Activated naive CD4-positive, alpha-beta T cell treated with anti-CD3 and anti-CD28 coated beads, Interleukin-2, amount 50 U/mL, for 16 hours (primary cell): Measurements from ENCODE around the gene THAP4.
"Not testable (repeated sequence)": the region's sequence is repeated elsewhere in the genome, so short reads cannot be mapped to it uniquely, and the experiment has no call there.

Experiments used
- DNase-seq: peaks from one replicate; pipeline ENCODE4 v3.0.0-alpha.2; 2020

The THAP4 gene

DNA sequence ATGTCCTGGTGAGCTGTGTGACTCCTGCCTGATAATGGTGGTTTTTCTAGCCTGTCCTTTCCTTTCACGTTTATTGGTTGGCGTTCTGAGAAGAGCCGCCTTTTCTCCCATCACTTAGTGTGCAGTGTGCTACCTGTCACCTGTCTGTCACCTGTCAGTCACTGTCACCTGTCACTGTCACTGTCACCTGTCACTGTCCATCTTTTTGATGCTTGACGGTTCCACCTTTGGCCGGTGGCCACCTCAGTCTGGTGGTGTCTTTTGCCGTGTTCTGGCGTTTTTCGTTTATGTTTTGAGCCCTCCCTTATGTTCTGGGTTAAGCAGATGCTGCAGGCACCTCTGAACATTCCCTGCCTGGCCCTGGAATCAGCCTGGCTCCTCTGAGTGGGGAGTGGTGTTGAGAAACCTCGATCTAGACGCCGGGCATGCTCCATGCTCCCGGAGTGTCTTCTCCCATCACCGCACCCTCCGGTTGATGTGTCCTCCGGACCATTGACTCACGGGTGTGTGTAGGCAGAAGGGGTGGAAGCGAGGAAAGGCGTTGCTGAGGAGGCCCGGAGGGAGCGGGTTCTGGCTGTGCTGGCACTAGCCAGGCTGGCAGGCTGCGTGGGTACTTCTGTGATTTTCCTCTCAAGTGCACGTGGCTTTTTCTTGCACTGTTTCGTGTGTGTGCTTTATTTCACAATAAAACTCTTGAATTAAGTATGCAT lies 28.9 kb upstream of the THAP4 start:
- no peak for DNase-seq

DNA sequence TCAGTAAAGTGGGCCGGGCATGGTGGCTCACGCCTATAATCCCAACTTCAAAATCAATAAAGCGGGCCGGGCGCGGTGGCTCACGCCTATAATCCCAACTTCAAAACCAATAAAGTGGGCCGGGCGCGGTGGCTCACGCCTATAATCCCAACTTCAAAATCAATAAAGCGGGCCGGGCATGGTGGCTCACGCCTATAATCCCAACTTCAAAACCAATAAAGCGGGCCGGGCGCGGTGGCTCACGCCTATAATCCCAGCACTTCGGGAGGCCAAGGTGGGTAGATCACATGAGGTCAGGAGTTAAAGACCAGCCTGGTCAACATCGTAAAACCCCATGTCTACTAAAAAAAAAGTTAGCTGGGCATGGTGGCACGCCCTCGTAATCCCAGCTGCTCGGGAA lies 25.8 kb upstream of the THAP4 start:
- not testable (repeated sequence) for DNase-seq

DNA sequence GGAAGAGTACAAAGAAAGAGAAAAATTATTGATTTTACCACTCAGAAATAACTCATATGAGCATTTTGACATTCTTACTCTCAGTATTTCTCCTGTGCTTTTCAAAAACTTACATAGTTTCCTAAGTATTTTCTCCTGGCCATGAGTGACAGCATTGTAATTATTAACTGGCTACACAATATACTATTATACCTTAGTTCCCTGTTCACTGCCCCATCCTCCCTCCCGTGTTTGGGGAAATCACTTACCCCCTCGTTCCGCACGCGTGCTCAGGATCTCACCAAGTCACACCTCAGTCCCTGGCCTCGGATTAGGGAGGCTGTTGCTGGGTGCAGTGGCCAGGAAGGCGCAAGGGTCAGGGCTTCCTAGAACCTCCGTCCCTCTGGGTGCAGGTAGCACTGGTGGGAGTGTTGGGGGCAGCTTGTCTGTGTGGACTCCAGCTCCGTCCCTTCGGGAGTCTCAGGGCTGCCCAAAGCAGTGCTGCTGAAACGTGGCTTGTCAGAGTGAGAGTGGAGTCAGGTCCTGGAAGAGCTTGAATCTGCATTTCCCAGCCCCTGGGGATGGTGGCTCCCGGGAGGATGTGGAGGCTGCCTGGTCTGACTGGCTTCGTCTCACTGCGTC lies 23.7 kb upstream of the THAP4 start:
- DNase-seq = no peak

DNA sequence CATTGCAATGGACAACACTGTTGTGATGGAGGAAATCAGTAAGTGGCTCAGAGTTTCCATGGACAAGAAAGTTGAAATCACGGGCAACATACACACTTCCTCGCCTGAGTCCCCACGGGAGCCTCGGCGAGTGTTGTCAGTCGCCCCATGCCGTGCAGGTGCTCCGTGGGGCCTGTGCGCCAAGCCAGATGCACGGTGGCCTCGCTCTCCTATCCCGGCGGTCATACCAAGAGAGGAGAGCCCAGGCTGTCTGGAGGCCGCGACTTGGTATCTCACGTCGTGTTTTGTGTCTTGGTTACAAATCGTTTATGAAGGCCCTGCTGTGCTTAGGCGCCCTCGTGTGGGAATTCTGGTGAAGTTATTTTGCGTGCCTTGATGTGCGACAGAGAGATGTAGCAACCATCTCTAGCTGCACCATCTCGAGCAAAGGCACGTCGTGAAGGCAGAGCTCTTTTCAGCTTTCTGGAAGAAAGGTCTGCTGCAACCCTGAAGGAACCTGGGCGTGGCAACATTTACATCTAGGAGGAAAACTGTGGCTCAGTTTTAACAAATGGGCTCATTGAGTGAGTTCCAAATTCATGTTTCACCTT lies 22.3 kb upstream of the THAP4 start:
- peak; percentile 48 for DNase-seq

DNA sequence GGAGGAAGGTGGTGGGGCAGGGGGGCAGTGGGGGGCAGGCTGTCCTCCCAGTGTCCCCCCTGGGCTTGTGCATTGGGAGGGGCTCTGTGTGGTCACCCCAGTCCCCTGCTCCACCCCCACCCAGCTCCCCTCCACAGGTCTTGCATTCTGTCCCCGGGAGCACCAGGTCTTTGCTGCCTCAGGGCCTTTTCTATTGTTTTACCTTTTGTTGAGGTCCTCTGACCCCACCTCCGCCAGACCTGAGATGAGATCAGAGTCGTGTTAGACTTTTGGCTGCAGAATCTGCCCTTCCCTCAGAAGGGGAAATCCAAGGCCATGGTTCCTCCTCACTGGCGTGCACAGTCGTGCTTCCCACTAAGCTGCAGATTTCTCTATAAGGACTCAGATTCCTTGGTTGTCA lies 21.3 kb upstream of the THAP4 start:
- no peak for DNase-seq

DNA sequence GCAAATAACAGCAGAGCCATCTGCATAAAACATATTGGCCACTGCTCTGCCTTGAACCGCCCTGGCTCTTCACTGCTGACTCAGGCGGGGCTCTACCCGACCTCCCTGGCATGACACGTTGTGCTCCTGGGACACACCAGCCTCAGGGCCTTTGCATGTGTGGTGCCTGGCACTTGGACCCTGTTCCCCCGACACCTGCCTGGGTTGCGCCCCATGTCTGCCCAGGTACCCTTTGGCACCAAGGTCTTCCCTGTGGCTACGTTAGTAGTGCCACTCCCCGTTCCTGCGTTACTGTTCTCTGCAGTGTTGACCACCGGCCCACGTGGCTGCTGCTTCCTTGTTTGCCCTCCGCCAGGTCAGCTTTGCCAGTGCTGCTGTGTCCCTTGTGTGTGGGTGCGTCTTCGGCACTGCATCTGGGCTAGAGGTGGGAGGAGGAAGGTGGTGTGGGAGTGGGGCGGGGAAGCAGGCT lies 20.9 kb upstream of the THAP4 start:
- no peak for DNase-seq

DNA sequence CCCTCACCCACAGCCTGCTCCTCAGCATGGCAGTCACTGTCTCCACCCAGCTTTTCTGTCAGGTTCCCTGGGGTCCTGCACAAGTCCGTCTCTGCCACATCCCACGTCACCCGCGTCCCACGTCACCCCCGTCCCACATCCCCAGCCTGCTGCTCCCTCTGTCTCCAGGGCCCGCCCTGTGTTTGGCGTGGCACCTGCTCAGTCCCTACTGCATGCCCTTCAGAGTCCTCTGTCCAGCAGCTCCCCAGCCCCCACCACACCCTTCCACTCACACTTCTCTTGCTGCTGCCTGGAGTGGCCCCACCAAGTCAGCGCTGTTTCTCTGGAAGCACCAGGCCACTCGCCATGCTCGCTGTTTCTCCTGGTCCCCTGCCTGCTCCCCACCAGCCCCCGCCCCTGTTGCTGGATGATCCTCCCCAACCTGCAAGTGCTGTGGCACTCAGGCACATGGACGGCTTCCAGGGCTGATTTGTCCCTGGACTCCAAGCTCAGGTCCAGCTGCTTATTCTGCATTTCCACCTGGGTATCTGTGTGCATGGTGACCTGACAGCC lies 19.3 kb upstream of the THAP4 start:
- no peak for DNase-seq

DNA sequence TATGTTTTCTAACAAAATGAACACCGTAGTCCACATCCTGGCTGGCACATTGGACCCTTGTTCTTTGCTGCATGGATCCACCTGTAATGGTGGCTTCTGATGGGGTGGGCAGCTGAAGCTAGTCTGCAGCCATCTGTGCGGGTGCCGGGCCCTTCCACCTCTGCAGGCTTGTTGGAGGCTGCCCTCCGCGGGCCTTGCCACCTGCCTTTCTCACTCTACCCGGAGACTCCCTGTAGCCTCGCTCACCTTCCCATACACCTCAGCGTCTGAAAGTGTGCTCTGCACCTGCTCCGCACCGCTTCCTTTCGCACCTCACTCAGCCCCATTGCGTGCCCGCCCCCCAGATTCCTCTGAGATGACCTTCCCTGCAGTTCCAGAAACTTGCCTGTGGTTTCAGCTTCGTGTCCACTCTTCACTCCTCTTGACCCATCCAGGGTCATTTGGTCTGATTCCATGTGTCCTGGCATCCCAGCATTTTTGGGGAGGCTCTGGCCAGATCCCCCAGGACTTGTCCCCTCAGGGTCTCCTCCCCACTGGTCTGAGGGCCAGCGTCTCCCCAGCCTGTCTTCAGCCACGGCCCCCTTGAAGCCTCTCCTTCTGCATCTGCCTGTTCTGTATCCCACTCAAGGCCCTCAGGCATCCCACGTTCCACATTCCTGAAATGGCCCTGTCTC lies 18.7 kb upstream of the THAP4 start:
- no peak for DNase-seq

DNA sequence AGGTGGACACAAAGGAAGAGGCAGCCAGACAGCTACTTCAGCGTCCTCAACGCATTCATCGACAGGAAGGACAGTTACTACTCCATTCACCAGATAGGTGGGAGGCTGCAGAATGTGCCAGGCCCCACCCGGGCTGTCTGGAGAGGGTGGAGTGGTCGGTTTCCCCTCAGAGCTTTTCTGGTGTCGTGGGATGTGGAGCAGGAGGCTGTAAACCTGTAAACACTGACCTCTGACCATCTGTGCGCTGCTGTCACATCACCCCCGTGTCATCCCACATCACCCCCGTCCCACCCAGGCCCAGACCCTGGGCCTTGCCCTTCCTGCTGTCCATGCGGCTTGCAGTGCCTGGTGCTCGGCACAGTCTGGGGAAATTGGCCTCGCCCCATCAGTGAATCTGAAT lies 17.6 kb upstream of the THAP4 start:
- no peak for DNase-seq

DNA sequence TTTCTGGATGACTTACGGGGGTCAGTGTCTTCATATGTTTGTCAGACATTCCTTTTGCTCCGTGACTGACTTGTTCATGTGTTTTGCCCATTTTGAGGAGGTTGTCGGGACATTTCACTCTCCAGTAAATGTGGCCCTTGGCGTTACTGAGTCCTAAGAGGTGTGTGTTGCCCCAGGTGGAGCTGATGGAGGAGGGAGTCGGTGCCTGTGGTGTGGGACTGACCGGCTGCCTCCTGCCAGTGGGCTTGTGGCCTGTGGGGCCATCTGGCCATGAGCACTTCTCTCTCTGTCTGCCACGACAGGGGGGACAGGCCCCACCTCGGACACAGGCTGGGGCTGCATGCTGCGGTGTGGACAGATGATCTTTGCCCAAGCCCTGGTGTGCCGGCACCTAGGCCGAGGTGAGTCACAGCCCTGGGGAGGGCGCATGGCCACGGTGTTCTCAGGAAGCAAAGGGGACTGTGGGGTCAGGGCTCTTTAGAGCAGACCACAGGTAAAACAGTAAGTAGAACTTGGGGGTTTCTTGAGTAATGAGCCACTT lies 16.3 kb upstream of the THAP4 start:
- no peak for DNase-seq

DNA sequence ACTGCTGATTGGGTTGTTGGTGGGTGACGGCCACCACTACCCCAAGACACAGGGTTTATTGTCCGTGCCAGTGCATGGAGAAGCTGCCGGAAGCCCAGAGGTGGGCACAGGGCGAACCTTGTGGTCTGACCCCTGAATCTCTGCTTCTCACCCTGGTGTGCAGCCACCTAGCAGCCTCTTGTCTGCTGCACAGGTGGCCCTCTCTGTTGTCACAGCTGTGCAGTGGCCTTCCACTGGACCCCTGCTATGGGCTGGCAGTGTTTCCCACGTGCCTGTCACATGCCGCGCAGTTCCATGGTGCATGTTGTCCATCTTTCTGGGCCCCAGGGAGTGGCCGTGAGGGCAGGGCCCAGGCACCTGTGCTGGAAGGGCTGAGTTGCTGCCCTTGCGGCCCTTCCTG lies 15.8 kb upstream of the THAP4 start:
- DNase-seq = no peak

DNA sequence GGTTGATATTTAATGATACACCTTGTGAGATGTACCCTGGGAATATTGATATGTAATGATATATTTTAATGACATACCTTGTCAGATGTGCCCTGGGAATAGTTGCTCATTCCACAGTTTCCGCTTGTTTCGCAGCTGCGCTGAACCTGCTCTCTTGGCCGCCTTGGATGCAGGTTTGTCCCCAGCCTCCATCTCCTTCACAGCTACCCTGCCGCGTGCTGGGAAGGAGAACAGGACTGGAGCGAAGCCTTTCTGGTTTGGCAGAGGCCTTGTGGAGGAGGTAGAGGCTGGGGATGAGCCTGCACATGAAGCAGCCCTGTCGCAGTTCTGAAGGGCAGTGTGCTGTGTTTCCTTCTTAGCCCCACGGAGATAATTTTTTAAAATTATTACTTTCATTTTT lies 15.2 kb upstream of the THAP4 start:
- DNase-seq = no peak

DNA sequence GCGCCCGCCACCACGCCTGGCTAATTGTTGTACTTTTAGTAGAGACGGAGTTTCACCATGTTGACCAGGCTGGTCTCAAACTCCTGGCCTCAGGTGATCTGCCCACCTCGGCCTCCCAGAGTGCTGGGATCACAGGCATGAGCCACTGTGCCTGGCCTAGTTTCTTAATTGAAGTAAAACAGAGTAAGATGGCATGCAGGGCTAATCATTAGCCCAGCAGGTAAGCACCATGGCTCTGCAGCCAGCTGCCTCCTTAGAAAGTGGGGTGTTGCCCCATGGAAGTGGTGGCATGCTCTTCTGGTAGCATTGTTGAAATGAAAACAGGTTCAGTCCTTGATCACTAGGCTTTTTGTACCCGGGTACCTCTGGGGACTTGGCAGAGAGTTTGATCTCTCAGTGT lies 13.0 kb upstream of the THAP4 start:
- no peak for DNase-seq

DNA sequence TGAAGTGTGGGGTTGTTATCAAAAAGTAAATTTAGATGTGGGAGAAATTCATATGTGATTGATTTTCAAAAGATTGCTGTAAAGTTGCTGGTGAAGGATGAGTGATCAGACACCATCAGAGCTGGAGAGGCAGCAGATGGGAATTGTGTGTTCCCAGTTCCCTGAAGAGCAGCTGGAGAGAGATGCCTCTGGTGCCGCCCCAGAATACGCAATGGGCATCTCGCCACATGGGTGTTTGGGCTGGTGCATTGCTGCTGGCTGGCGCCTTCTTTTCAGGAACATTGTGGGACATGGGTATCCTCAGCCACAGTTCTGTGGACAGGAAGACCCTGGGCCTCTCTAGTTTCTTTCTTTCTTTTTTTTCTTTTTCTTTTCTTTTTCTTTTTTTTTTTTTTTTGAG lies 12.4 kb upstream of the THAP4 start:
- DNase-seq = no peak

DNA sequence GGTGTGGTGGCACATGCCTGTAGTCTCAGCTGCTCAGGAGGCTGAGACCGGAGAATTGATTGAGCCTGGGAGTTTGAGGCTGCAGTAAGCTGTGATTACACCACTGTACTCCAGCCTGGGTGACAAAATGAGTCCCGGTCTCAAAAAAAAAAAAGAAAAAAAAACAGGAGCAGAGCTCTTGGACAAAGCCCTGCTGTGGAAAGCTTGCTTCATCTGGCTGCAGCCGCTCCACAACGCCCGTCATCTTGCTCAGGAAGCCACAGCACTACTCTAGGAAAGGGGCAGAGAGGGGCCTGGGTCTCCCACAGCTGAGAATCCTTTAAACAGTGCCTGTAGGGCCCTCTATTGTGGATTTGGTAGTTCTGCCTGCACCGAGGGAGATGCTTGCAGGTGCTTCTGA lies 11.5 kb upstream of the THAP4 start:
- no peak for DNase-seq

DNA sequence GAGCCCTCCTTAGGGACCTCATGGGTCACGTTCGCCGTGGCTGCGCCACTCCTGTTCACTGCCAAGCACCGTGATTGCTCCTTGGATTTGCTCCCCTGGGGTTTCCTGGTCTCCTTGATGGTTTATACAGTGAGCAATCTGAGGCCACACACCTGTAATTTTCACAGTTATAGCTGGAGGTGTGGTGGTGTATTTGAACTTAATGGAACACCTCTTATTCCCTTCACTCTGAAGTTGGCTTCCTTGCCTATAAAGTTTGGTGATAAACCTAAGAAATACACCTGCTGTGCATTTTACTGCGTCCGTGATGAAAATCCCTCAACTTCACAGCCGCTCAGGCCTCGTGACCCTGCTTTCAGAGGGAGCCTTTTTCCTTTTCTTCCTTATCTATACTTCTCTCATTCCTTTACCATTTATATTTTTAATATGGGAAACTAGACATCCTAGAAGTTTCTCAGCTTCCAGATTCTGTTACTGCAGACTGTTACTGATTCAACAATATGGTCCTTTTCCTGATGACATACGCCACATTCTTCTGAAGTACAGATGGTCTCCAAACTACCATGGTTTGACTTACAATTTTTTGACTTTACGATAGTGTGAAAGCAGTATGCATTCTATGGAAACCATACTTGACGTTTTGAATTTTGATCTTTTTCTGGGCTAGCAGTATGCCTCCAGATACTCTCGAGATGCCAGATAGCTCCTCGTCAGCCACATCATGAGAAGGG lies 9.1 kb upstream of the THAP4 start:
- no peak for DNase-seq

DNA sequence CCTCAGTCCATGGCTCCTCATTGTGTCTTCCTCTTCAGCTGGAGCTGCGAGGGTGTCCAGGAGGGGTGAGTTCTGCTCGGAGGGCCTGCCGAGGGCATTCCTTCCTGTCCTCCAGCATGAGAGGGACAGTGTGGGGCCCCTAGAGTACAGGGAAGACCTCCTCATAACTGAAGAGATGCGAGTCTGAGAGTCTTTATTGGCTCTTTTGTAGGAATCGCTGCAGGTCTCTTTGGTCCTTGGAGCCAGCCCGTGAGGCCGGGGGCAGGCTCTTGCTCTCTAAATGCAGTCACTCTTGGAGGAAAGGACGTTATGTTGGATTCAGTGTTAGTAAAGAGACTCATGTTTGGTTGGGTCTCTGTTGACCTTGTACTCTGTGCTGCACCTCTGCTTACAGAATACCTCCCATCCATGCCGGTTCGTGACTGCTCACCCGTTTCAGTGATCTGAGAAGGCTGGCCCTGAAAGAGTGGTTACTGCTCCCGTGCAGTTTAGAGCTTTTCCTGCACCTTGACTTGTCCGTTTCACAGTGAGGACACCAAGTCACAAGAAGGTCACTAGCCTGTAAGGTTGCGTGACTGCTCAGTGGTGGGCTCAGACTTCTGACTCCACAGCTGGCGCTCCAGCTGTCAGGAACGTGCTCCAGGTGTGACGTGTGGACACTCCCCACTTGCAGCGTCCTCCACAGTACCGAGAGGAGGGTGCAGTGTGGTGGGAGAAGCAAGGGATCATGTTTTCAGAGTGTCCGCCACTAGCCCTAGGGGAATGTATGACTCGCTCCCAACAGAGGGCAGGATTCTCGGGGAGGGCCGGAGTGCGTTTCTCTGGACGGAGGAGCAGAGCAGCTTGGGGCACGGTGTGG lies 8.3 kb upstream of the THAP4 start:
- no peak for DNase-seq

DNA sequence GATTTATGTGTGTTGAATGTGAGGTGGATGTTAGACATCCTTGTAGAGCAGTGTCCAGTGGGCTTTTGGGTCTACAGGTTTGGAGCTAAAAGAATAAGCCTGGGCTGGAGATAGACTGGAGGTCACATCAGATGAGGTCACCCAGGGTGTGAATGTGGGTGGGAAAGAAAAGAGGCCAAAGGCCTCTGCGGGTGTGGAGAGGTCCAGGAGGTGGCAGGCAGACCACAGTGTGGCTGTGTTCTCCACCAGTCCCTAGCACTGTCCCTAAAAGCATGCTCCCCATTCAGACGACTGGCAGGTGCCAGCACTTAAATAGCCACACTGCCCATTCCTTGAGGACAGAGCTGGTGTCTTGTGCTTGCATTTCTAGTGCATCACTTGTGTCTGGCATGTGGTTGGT lies 4.7 kb upstream of the THAP4 start:
- DNase-seq = no peak

DNA sequence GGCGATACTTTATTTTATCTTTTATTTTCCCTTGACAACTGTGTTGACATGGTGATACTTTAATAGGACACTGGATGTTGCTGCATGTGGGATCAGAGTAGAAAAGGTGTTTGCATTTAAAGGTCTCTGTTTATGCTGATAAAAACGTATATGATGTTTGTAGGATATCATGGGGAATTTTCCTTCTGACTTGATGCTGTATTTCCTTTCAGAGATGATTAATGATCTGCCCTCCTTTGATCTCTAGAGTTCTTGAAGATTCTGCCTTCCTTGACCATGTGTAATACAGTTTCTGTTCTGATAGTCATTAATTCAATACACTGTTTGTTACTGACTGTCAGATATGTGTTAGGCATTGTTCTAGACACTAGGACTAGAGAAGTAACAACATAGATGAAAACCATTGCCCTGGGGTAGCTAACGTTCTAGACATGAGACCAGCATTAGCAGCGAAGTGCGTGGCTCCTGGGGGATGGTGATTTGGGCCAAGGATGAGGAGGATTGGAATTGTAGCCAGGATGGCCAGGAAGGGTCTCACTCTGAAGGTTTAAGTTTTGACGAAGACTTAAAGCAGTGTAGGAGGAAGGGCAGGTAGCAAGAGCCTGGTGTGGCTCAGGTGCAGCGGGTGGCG lies 3.3 kb upstream of the THAP4 start:
- no peak for DNase-seq

DNA sequence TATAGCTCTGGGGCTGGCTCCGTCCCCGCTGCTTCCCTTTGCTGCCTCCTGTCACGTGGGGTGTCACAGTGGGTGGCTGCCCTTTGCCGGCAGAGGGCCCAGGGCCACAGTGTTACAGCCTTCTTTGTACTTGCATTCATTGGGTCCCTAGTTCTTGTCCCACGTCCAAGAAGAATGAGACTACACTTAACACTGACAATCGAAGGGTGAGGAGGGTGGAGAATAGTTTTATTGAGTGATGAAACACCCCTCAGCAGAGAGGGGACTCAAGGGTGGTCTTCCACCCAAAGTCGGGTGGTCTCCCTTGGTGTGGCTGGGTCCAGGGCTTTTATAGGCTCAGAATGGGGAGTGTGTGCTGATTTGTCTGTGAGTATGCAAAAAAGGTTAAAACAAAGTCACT lies 2.4 kb upstream of the THAP4 start:
- no peak for DNase-seq

DNA sequence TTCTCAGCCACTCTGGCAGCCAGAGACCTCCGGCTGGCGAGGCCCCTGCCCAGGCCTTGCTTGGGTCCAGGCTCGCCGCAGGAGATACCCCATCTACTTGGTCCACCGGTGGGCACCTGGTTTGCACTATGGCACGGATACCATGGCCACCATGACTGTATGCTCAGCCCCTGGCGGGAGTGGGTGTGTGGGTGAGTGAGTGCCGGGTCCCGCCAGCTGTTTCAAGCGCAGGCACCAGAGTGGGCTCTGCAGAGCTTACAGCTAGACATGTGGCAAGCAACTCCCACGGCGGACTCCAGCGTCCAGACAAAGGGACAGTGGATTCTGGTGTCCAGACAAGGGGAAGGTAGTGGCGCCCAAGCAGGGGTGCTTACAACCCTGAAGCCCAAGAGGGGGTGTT lies 2.0 kb upstream of the THAP4 start:
- DNase-seq = no peak
